T-helper 17 cell (primary cell): ENCODE measurements around the gene TBC1D7. TPM values are rescaled to one million over a fixed set of nuclear protein-coding genes. Genes with fewer than 3 reads are reported as not detected.

Experiments
- ATAC-seq: fragments of 150-1000 bp; cut with Tn5 transposase; 2 replicates; pipeline ENCODE4 v1.10.0; 2021; ENCODE audit warnings: mild to moderate bottlenecking, moderate library complexity
- DNase-seq, 3 donors: peaks; one replicate each; pipeline versions ENCODE4 v3.0.0 to v3.0.0-alpha.2; 2020 to 2021
- H3K9me3 ChIP-seq: one replicate; pipeline ENCODE4 v1.7.0; 2013; ENCODE audit warnings: low read length, mild to moderate bottlenecking; ENCODE audit not compliant: control insufficient read depth, poor library complexity, severe bottlenecking
- H3K27ac Mint-ChIP-seq: one replicate; pipeline ENCODE4 v1.8.0; 2022; ENCODE audit warnings: mild to moderate bottlenecking, moderate library complexity, mixed read lengths
- H3K27me3 Mint-ChIP-seq: one replicate; pipeline ENCODE4 v1.8.0; 2022; ENCODE audit warnings: mixed read lengths
- H3K36me3 Mint-ChIP-seq: one replicate; pipeline ENCODE4 v1.8.0; 2022; ENCODE audit warnings: low read depth, mixed read lengths
- H3K4me1 Mint-ChIP-seq: one replicate; pipeline ENCODE4 v1.8.0; 2022; ENCODE audit warnings: mild to moderate bottlenecking, mixed read lengths
- H3K4me3 Mint-ChIP-seq: one replicate; pipeline ENCODE4 v1.8.0; 2022; ENCODE audit warnings: mild to moderate bottlenecking, moderate library complexity, mixed read lengths
- total RNA-seq, 4 donors: library from RNA in 2 of 4; stranded (reverse) in 2 of 4; gene quantifications; one replicate each; pipeline ENCODE4 v1.2.3 and lab custom pipeline; 2022 to 2026

TBC1D7 gene
- total RNA-seq, result 10 to 100 TPM in 1 of 2 donors, 1 to 10 TPM in 1; 9.1 to 12.4 TPM
- total RNA-seq (lab: John Stamatoyannopoulos, UW), result 10.0 to 10.8 reads per million in 2 donors

GRCh38 chr6:13328076-13328874 is at the start of gene TBC1D7:
Gene TBC1D7 (minus strand): TSS chr6:13328537. CDS start chr6:13326898, 1,639 bp downstream.
- peak within 1 kb of the TSS; percentile 95 for H3K27ac Mint-ChIP-seq
- DNase-seq (peak; percentile 86 to 95 (median 93)), ATAC-seq (peak; percentile 85)
- H3K36me3 Mint-ChIP-seq, result no peaks in the 10 kb centered on the region
- no peaks in the 10 kb centered on the region for H3K9me3 ChIP-seq
- H3K4me3 Mint-ChIP-seq, result peak within 1 kb of the TSS; percentile 89
- H3K4me1 Mint-ChIP-seq, result peaks cover 10% of the 10 kb centered on the region
- H3K27me3 Mint-ChIP-seq, result peaks cover 2% of the 10 kb centered on the region

DNA sequence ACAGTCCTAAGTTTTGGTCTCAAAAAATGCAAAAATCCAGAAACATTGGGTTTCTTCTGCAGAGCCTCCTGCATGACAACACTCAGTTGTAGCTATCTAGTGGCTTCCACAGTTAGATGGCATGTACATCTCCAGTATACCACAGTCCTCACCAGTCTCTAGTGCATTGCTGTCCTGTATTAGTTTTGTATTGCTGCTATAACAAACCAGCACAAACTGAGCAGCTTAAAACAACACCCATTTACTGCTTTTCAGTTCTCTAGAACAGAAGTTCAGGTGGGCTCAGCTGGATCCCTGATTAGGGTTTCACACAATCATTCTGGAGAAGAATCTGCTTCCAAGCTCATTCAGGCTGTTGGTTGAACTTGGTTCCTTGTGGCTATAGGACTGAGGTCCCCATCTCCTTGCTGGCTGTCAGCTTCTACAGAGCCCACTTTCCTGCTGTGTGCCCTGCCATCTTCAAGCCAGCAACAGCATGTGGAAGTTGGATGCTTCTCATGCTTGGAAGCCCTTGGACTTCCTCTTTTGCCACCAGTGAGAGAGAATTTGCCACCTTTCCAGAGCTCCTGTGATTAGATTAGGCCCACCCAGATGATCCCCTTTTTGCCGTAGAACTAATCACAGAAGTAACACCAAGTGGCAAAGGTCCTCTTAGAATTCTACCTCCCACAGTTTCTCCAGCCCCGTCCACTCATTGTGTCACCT is 48.9 kb upstream of the TBC1D7 start:
- H3K27ac Mint-ChIP-seq, result no peak overlapping the region
- H3K4me1 Mint-ChIP-seq, result peaks cover 7% of the 10 kb centered on the region
- peaks cover 10% of the 10 kb centered on the region for H3K36me3 Mint-ChIP-seq
- ATAC-seq (no peak), DNase-seq (no peak)
- no peaks in the 10 kb centered on the region for H3K9me3 ChIP-seq
- no peak overlapping the region for H3K4me3 Mint-ChIP-seq
- peaks cover 24% of the 10 kb centered on the region for H3K27me3 Mint-ChIP-seq

DNA sequence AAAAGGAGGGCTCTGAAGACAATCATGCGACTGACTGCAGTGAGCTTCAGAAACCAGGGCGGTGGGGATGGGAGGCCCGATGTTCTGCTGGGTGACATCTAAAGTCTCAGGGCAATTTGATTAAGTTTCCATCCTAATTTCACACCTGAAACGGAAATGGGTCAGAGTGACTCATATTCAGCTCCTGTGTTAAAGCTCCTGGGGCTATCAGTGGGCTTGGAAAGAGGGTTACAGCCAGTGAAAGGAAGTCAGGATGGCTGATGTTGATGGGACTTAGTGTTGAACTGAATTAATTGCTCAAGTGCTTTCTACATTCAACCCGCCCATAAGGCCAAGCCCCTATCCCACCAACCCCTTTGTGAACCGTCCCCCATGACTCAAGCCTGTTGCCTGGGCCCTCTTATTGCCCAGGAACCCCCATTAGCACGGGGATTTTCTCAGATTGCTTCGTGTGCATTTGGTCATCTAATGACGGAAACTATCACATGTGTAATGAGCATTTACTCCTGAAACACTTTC is 47.1 kb upstream of the TBC1D7 start:
- DNase-seq, result no peak
- Mint-ChIP-seq H3K27ac (no peak overlapping the region), H3K4me3 (no peak overlapping the region), H3K36me3 (peaks cover 10% of the 10 kb centered on the region), H3K27me3 (peaks cover 24% of the 10 kb centered on the region), H3K4me1 (peaks cover 7% of the 10 kb centered on the region)
- peak; percentile 20 for ATAC-seq
- H3K9me3 ChIP-seq, result no peaks in the 10 kb centered on the region

DNA sequence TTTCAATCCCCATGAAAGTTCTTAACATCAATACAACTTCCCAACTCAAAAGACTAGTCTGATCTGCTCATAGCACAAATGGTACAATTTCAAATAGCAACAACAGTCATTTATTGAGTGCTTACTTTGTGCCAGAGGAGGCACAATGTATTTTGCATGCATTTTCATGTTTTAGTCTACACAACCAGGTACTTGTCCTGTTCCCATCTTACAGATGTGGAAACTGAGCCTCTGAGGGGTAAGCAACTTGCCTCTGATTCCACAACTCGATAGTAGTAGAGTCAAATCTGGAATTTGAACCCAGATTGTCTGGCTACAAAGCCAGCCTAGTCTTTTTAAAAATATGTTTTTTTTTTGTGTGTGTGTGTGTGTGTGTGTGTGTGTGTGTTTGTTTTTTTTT is 45.6 kb upstream of the TBC1D7 start:
- ATAC-seq (no peak), DNase-seq (no peak)
- H3K9me3 ChIP-seq, result no peaks in the 10 kb centered on the region
- H3K36me3 Mint-ChIP-seq, result peaks cover 10% of the 10 kb centered on the region
- peaks cover 24% of the 10 kb centered on the region for H3K27me3 Mint-ChIP-seq
- no peak overlapping the region for H3K4me3 Mint-ChIP-seq
- no peak overlapping the region for H3K27ac Mint-ChIP-seq
- peaks cover 7% of the 10 kb centered on the region for H3K4me1 Mint-ChIP-seq

GRCh38 chr6:13373488-13373886 is 45.1 kb upstream of the TBC1D7 start:
- ATAC-seq (no peak), DNase-seq (no peak)
- Mint-ChIP-seq H3K36me3 (peaks cover 10% of the 10 kb centered on the region), H3K27ac (no peak overlapping the region), H3K4me3 (no peak overlapping the region), H3K4me1 (peaks cover 7% of the 10 kb centered on the region), H3K27me3 (peaks cover 24% of the 10 kb centered on the region)
- H3K9me3 ChIP-seq, result no peaks in the 10 kb centered on the region

DNA sequence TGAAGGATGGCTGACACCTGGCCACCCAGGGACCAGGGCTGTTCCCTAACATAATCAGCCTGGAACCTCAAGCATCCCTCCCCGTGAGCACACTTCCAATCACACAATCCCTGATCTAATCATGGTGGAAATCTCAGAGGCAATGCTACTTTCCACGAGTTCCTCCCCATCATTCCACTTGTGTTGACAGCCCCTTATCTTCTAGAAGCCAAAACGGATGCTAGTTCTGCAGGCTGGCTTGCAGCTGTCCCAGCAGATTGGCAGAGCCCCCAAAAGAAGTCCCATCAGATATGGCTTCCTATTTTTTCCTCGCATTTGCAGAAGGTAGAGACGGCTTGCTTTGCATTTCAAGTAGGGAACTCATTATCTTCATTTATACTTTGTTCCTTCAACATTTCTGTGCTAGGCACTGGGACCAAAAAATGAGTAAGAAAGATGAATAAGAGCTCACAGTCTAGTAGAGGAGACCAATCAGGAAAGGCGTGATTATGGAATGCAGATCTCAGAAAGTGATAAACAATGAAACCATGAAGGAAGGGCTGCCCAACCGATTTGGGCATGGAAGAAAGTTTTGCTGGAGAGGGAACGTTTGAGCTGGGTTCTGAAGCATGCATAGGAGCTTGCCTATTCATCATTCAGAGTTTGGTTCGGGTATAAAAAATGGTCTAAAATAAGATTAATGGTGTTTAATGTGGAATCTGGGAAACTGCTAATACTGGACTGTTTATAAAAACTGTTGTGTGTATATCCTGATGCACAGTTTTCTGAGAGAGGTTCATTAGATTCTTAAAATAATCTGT is 44.6 kb upstream of the TBC1D7 start:
- peaks cover 7% of the 10 kb centered on the region for H3K4me1 Mint-ChIP-seq
- DNase-seq (no peak), ATAC-seq (no peak)
- H3K36me3 Mint-ChIP-seq, result peaks cover 10% of the 10 kb centered on the region
- peak overlapping the region; percentile 10 for H3K4me3 Mint-ChIP-seq
- no peak overlapping the region for H3K27ac Mint-ChIP-seq
- H3K9me3 ChIP-seq, result no peaks in the 10 kb centered on the region
- H3K27me3 Mint-ChIP-seq, result peaks cover 23% of the 10 kb centered on the region

- no peak for DNase-seq
- H3K27ac Mint-ChIP-seq, result no peak overlapping the region
- H3K4me3 Mint-ChIP-seq, result no peak overlapping the region
- peaks cover 29% of the 10 kb centered on the region for H3K27me3 Mint-ChIP-seq
- H3K36me3 Mint-ChIP-seq, result peaks cover 7% of the 10 kb centered on the region
- H3K9me3 ChIP-seq, result no peaks in the 10 kb centered on the region
- no peak for ATAC-seq
- H3K4me1 Mint-ChIP-seq, result peaks cover 8% of the 10 kb centered on the region
Measured at GRCh38 chr6:13372076-13372475, 43.7 kb upstream of the TBC1D7 start.

DNA sequence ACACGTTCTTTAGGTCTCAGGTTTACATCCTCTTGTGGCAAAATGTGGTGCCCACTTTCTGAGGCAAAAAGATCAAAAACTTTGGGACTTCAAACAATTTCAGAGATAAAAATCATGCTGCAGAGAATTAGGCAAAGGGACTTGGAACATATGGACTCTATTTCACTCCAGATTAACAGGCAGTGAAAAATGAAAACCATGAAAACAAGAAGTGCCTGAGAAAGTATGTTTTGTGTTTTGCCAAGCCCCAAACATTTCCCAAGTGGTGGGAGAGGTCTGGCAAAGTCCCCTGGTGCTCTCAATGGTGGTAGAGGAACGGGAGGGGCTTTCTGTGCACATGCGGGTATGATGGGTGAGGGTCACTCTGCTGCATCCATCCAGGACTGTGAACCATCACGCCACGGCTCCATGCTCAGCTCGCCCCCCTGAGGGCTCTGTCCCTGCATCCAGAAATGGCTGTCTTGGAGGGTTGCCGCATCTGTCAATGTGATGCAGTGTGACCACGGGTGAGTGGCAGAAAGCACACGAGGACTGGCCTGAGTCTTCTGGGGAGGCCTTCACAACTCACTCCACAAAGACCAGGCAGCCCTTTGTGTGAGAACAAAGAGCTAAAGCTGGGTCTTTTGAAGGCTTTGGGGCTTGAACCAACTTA is 43.2 kb upstream of the TBC1D7 start:
- H3K27me3 Mint-ChIP-seq, result peaks cover 29% of the 10 kb centered on the region
- peaks cover 7% of the 10 kb centered on the region for H3K36me3 Mint-ChIP-seq
- H3K9me3 ChIP-seq, result no peaks in the 10 kb centered on the region
- H3K4me1 Mint-ChIP-seq, result peaks cover 8% of the 10 kb centered on the region
- H3K4me3 Mint-ChIP-seq, result no peak overlapping the region
- DNase-seq, result no peak
- no peak overlapping the region for H3K27ac Mint-ChIP-seq
- ATAC-seq, result no peak

DNA sequence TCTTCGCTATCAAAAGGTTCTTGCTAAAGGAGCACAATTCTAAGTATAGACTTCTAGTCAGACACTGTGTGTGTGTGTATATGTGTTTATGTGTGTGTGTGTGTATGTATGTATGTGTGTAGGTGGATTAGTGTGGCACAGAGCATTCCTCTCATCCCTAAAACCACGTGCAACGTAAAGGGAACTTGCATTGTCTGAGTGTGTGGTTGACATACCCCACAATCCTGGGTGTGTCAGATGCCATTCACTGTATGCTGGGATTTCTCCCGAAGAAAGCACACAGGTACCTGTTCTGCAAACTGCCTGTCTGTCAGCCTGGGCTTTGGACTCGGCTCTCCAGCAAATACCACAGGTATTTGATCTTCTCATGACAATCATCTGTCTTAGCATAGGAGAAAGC is 42.3 kb upstream of the TBC1D7 start:
- H3K4me3 Mint-ChIP-seq, result no peak overlapping the region
- ATAC-seq, result no peak
- no peaks in the 10 kb centered on the region for H3K9me3 ChIP-seq
- DNase-seq, result no peak
- no peak overlapping the region for H3K27ac Mint-ChIP-seq
- H3K4me1 Mint-ChIP-seq, result peaks cover 8% of the 10 kb centered on the region
- H3K36me3 Mint-ChIP-seq, result peaks cover 7% of the 10 kb centered on the region
- H3K27me3 Mint-ChIP-seq, result peaks cover 29% of the 10 kb centered on the region

- no peak overlapping the region for H3K4me3 Mint-ChIP-seq
- peaks cover 8% of the 10 kb centered on the region for H3K4me1 Mint-ChIP-seq
- DNase-seq (no peak), ATAC-seq (no peak)
- peaks cover 29% of the 10 kb centered on the region for H3K27me3 Mint-ChIP-seq
- peaks cover 7% of the 10 kb centered on the region for H3K36me3 Mint-ChIP-seq
- no peaks in the 10 kb centered on the region for H3K9me3 ChIP-seq
- H3K27ac Mint-ChIP-seq, result no peak overlapping the region
Measured at GRCh38 chr6:13369591-13369990, 41.3 kb upstream of the TBC1D7 start.

DNA sequence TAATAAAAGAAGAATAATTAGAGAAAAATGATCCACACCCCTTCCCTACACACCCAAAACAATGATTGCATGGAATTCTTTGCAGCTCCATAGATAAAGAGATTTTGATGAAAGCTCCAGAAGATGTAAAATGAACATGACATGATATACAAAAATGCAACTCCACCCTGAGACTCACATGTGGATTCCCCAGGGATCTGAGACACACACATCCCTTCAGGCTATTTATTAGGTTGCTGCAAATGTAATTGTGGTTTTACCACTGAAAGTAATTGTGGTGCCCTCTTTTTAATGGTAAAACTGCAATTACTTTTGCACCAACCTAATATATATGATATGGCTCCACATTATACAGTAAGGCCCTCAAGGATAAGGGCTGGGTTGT is 40.4 kb upstream of the TBC1D7 start:
- H3K9me3 ChIP-seq, result no peaks in the 10 kb centered on the region
- Mint-ChIP-seq H3K27ac (no peak overlapping the region), H3K4me1 (peaks cover 8% of the 10 kb centered on the region), H3K36me3 (peaks cover 7% of the 10 kb centered on the region), H3K4me3 (no peak overlapping the region), H3K27me3 (peaks cover 26% of the 10 kb centered on the region)
- DNase-seq (no peak), ATAC-seq (no peak)

DNA sequence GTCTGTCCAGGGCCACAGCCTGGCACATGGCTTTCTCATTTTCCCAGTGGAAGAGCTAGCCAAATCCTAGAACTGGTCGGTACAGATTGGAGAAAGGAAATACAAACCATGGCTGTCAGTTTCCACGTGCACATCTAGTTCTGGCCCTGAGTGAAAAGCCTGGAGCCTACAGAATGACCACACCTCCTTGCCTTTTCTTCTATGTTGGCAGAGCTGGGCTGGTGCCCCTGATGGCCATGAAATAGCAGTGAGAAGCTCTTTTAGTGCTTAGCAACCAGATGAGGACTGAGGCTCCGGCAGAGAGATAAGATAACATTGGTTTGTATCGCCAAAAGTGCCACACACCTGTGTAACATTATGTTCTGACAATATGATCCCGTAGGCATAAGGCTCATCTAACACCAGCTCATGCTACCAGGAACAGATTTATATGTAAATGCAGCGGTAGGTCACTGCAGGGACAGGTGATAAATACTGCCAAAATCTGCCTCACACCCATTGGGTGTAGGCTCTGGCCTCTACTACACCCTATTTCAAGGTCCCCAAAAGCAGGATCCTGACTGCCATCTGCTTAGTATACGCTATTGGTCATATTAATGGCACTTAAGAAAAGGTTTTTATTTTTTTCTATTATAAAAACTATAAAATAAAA is 39.9 kb upstream of the TBC1D7 start:
- ATAC-seq, result no peak
- DNase-seq, result no peak
- no peak overlapping the region for H3K4me3 Mint-ChIP-seq
- no peaks in the 10 kb centered on the region for H3K9me3 ChIP-seq
- peaks cover 6% of the 10 kb centered on the region for H3K4me1 Mint-ChIP-seq
- H3K36me3 Mint-ChIP-seq, result peaks cover 3% of the 10 kb centered on the region
- no peak overlapping the region for H3K27ac Mint-ChIP-seq
- peaks cover 21% of the 10 kb centered on the region for H3K27me3 Mint-ChIP-seq
